Articular chondrocyte of knee joint (primary cell): Measurements from ENCODE around the gene HDAC5. TPM values are rescaled to one million over a fixed set of nuclear protein-coding genes. Genes with fewer than 3 reads are reported as not detected.

Source experiments
- small RNA-seq: library from RNA; depleted of rRNA; stranded (forward); fragments of <200 nt; gene quantifications from one replicate; pipeline ENCODE3, GENCODE V24; 2012
- total RNA-seq: library from RNA; depleted of rRNA; stranded (reverse); fragments of >200 nt; gene quantifications from 2 replicates; pipeline ENCODE4 v1.2.3, GENCODE V29; 2012

HDAC5 gene
- 50.5 and 66.2 TPM in 2 replicates for total RNA-seq

DNA sequence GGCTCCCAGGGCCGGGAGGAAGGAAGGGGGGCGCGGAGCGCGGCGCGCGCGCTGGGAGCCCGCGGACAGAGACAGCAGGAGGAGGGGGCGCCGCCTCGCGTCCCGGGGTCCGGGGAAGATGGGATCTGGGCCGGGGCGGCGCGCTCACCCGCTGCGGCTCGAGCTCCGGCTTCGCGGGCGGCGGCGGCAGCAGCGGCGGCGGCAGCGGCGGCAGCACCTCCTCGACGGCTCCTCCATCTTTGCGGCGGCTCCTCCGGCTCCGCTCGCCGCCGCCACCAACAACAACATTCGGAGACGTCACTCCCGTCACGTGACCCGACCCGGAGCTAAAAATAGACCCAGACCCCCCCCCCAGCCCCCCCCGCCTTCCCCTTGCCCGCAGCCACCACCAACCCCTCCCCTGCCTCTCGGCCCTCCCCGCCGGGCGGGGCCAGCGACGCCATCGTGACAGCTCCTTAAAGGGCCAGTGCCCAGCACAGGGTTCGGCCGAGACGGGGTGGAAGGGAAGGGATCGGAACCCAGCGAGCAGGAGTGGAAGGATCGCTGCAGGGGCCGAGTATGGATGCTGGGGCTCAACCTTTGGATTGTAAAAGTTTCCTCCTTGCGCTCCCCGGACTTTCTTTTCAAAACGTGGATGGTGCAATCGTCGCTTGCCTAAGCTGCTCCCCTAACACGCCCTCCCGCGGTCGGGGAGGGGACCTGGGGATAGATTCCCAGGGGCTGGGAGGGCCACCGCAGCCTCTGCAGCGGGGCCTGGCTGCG is at the start of gene HDAC5:
Gene HDAC5 (minus strand): TSS at position 286 of the 762 bp plus-strand sequence. CDS start 6,126 bp downstream, outside the sequence.

DNA sequence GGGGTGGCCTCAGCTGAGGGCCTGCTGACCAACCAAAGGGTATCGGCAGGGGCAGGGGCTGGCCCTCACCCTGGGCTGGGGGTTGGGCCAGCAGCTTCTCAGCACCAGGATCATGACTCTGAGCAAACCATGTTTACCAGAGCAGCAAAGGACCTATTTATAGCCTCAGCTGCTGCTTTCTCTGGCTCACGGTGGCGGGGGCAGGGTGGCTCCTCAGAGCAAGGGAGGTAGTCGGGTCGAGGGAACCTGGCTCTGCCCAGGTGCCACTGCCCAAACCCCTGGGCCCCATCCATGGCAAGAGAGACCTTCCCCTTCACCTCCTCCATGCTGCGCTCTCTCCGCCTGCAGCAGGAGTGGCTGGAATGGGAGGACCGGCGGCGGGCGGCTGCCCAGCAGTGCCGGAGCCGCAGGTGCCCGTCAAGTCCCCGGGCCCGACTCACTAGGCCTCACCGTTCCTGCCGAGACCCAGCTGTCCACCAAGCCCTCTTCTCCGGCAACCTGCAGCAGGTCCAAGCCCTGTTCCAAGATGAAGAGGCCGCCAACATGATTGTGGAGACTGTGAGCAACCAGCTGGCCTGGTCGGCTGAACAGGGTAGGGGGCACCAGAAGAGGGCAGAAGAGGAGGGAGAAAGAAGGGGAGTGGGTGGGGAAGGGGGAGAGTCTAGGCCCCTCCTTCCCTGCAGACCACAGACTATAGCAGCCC is 47.2 kb upstream of the HDAC5 start, which contains the start of gene ASB16:
Gene ASB16 (plus strand): TSS at position 206 of the 703 bp plus-strand sequence. CDS start 86 bp downstream, at position 292.

DNA sequence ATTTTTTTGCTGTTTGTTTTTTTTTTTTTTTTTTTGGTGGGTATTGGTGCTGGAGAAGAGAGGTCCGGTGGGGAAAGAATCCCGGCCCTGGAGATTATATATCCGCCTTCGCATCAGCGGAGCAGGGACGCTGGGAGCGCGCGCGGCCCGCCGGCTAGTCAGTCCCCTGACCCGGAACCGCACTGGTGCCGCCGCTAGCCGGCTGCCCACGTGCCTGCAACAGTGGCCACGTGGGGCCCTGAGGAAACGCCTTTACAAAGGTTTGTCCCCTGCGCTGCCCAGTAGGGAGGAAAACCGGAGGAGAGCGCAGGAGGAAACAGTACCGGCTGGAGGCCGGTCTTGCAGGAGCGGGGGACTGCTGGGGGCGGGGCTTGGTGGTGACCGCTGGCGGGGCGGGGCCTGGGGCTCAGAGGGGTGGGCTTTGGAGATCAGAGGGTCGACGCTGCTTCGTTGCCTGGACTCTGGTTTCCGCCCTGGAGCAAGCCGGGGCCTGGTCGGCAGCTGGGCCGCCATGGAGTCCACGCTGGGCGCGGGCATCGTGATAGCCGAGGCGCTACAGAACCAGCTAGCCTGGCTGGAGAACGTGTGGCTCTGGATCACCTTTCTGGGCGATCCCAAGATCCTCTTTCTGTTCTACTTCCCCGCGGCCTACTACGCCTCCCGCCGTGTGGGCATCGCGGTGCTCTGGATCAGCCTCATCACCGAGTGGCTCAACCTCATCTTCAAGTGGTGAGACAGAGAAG is 52.8 kb downstream of the HDAC5 start, which contains the start of gene G6PC3:
Gene G6PC3 (plus strand): TSS at position 281 of the 743 bp plus-strand sequence. CDS start 231 bp downstream, at position 512.

DNA sequence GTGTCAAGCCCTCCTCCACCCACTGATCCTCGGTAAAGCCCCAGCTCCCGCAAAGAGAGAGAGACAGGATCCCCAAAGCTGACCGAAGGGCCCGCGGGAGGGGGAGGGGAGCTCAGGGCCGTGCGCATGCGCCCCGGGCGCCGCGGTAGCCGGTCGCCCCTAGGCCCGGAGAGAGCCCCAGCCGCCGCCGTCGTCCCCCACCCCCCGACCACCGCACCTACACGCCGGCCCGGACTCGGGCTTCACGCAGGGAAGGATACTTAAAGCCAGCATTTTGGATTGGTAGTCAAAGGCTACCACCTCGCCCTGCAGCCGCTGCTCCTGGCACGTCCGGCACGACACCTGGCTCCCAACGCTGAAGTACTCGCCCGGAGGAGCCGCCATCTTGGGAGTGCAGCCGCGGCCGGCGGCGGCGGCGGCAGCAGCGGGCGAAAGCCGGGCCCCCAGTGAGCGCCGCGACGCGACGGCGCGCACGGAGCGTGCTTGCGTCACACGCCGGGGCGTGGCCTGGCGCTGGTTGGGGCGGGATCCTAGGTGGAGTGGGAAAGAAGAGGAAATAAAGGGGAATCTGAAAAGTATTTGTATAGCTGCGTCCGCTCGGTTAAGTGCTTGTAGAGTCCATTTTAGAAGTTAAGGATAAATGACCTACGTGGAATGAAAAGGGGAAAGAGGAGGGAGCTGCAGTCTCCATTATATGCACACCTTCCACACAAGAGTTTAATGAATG is 57.1 kb downstream of the HDAC5 start, which contains the start of gene LSM12:
Gene LSM12 (minus strand): TSS at position 468 of the 727 bp plus-strand sequence. CDS start 84 bp downstream, at position 384.

Small RNA genes lying within 50 kb of the gene (small RNA-seq; reads per million reads assigned to genes)
- gene RNU6-131P = not detected

Other genes with a start within 250 kb of the HDAC5 start
- gene MPP2, start 216.1 kb downstream of the HDAC5 start, total RNA-seq = 3.7 and 3.9 TPM in 2 replicates
- not detected in 2 replicates for gene PPY, start 181.2 kb downstream of the HDAC5 start, total RNA-seq
- 0.11 and 0.13 TPM in 2 replicates for gene PYY, start 169.7 kb downstream of the HDAC5 start, total RNA-seq
- gene NAGS, start 119.0 kb downstream of the HDAC5 start, total RNA-seq = 0.43 and 0.65 TPM in 2 replicates
- 25.3 and 33.9 TPM in 2 replicates for gene TMEM101, start 108.7 kb downstream of the HDAC5 start, total RNA-seq
- gene LSM12, start 57.0 kb downstream of the HDAC5 start, total RNA-seq = 68.2 and 77.1 TPM in 2 replicates
- 27.2 and 29.8 TPM in 2 replicates for gene G6PC3, start 52.9 kb downstream of the HDAC5 start, total RNA-seq
- gene HROB, start 18.3 kb upstream of the HDAC5 start, total RNA-seq = 1.8 and 3.4 TPM in 2 replicates
- gene ASB16, start 47.1 kb upstream of the HDAC5 start, total RNA-seq = 0.11 and 0.39 TPM in 2 replicates
- gene TMUB2, start 63.3 kb upstream of the HDAC5 start, total RNA-seq = 22.3 and 22.8 TPM in 2 replicates
- 32.7 and 34.8 TPM in 2 replicates for gene ATXN7L3, start 76.2 kb upstream of the HDAC5 start, total RNA-seq
- 55.3 and 56.6 TPM in 2 replicates for gene UBTF, start 96.0 kb upstream of the HDAC5 start, total RNA-seq
- not detected in 2 replicates for gene SLC4A1, start 144.5 kb upstream of the HDAC5 start, total RNA-seq
- 0.13 TPM in 1 of 2 replicates, not detected in the other for gene RUNDC3A, start 185.0 kb upstream of the HDAC5 start, total RNA-seq
- 48.6 and 53.6 TPM in 2 replicates for gene SLC25A39, start 201.2 kb upstream of the HDAC5 start, total RNA-seq
- 104 and 131 TPM in 2 replicates for gene GRN, start 221.7 kb upstream of the HDAC5 start, total RNA-seq
- 0.91 and 1.2 TPM in 2 replicates for gene FAM171A2, start 240.2 kb upstream of the HDAC5 start, total RNA-seq